Stimulated activated CD4-positive, alpha-beta T cell treated with anti-CD3 and anti-CD28 coated beads, Interleukin-4, amount 100 ng/mL, for 4 hours (primary cell): Measurements from ENCODE around the gene BBS9.
"Not testable (repeated sequence)": the region's sequence is repeated elsewhere in the genome, so short reads cannot be mapped to it uniquely, and the experiment has no call there.

Experiments
- DNase-seq, 2 experiments: peaks; one replicate each; pipeline ENCODE4 v3.0.0-alpha.2; 2020

BBS9 gene

DNA sequence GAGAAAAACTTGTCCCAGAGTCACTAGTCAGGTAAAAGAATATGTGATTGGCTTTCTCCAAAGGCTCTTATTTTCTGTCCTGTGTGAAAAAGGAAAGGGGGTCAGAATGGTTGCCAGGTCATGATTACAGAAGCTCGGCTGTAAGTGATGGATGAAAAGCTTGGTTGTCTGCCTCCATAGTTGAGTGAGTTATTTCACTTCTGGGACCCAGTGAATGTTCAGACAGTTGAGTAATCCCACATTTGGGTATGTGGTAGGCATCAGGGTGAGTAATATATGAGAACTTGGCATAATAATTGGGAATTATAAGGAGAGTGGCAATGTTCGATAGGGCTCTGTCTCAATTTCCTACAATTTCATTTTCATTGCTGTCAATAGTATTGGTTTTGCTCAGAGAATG is 72.5 kb downstream of the BBS9 start:
- DNase-seq, result no peak

DNA sequence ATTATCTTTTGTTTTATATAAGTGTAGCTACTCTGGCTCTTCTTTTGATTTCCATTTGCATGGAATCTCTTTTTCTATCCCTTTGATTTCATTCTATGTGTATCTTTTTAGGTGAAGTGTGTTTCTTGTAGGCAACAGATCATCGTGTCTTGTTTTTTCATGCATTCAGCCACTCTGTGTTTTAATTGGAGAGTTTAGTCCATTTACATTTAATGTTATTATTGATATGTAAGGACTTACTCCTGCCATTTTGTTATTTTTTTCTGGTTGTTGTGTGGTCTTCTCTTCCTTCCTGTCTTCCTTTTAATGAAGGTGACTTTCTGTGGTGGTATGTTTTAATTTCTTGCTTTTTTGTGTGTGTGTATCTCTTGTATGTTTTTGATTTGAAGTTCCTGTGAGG is 81.6 kb downstream of the BBS9 start:
- DNase-seq, result no peak

DNA sequence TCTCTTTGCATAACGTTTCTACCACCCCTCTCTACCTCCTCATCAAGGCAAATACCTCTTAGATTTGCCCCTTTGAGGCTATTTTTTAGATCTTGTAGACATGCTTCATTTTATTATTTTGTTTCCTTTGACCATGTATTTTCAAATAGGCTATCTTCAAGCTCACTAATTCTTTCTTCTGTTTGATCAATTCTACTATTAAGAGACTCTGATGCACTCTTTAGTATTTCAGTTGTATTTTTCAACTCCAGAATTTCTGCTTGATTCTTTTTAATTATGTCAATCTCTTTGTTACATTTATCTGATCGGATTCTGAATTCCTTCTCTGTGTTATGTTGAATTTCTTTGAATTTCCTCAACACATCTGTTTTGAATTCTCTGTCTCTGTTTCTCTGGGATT is 82.8 kb downstream of the BBS9 start:
- DNase-seq, result no peak

DNA sequence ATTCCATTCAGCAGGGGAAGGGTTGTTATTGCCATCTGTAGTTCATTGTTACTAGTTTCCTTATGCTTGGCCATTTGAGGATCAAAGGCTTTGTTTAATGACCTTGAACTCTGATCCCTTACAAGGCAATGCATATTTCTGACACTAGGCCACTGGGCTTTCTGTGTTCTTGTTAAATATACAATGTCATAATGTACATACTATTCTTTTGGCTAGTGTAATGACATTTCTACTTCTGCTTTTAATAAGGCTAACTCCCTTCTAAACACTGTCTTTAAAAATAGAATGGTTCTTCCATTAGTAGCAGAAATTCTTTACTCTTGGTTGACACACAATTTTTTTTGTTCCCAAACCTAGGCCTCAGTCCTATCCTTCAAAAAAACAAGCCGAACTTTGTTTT is 86.6 kb downstream of the BBS9 start:
- no peak for DNase-seq

DNA sequence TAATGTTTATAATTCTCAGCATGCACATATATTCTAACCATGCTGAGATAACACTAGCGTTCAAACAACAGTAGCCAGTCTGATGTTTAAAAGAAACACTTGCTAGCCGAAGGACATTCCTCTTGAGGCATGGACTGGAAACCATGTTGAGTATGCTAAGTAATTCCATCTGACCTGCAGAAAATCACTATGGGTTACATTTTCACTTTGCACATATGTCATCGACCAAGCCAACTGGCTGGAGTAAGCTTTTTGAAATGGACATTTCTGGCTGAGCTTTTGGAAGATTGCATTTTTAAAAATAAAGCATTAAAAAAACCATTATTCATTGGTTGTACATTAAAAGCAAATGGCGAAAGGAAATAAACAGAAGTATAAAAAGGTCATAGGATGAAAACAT is 88.2 kb downstream of the BBS9 start:
- DNase-seq, result no peak

DNA sequence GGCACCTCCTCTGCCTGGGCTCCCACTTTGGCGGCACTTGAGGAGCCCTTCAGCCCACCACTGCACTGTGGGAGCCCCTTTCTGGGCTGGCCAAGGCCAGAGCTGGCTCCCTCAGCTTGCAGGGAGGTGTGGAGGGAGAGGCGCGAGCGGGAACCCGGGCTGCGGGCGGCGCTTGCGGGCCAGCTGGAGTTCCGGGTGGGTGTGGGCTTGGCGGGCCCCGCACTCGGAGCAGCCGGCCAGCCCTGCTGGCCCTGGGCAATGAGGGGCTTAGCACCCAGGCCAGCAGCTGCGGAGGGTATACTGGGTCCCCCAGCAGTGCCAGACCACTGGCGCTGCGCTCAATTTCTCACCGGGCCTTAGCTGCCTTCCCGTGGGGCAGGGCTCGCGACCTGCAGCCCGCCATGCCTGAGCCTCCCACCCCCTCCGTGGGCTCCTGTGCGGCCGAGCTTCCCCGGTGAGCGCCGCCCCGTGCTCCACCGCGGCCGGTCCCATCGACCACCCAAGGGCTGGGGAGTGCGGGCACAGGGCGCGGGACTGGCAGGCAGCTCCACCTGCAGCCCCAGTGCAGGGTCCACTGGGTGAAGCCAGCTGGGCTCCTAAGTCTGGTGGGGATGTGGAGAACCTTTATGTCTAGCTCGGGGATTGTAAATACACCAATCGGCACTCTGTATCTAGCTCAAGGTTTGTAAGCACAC is 89.6 kb downstream of the BBS9 start:
- not testable (repeated sequence) for DNase-seq

DNA sequence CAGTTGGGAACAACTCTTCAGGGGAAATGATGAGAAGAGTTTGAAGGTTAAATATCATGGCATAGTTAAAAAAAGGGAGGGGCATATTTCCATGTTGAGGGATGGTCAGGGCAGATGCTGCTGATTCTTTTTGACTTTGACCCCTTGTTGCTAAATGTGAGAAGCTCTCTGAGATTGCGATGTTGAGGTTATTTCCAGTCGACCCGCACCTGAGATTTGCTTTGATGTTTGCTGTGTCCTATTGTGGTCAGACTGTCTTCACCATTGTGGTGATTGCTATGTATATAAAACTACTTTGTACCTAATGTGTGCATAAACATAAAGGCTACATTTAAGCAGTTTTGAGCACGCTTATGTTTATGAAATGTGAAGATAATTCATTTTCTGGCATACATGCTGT is 90.9 kb downstream of the BBS9 start:
- no peak for DNase-seq

DNA sequence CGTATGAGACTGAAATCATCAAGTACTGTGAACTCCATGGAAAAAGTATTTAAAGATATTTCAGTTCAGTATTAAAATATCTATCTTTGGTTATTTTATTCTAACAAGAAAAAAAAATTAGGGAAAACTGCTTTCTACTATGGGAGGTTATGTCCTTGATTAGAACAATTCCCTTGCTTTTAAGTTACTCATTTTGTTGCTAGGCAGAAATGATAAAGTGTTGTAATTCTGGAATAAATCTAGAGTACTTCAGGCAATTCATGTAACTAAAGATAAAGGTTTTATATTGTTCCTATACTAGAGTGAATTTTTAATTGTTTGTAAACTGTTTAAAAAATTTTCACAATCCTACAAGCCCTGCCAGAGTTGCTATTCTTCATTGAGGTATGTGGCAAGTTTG is 92.0 kb downstream of the BBS9 start:
- DNase-seq, result no peak

DNA sequence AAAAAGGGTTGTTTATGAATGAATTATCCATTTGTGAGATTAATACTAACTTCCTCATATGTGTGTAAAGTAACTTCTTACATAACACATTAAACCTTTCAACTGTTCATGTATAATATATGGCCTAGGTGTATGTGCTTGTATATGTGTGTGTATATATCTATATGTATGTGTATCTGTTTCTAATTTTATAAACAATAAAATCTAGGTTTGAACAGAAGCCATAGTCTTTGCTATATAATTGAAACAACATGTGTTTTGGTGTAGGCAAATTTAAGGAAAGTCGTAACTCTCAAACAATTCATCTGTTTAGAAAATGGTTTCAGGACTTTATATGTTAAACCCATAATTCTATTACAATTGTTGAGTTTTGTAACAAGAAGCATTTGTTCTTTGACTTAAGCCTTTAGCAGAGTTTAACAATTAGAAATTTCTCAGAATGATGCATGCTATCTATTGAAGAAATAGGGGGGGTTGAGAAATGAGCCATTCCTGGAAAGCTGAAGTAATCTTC is 103.3 kb downstream of the BBS9 start:
- DNase-seq, result no peak

DNA sequence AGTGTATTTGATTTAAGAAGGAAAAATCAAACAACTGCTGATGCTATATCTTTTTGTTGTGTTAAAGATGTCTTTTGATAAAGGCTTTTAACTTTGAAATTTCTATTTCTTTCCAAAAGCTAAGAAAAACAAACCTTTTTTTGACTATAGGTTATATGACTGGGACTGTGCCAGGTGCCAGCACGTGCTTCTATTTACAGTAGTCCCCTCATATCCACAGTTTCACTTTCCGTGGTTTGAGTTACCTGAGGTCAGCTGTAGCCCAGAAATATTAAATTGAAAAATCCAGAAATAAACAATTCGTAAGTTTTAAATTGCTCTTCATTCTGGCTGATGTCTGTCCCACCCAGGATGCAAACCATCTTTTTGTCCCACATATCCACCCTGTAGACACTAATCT is 104.3 kb downstream of the BBS9 start:
- no peak for DNase-seq

DNA sequence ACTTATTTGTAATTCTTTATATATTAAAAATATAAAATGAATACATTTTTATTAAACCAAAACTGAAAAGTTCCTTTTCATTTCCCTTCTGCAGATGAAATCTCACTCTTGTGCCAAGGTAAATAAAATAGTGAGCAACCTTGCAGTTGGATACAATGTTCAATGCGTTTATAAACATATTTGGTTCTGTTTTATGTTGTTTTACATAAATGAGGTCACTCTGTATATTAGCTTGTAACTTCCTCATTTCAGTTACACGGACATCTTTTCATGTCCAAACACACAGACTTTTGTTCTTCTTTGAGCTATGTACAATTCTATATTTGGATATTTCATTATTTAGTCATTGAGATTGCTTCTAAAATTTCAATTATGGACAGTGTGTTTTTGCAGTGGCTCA is 107.7 kb downstream of the BBS9 start:
- no peak for DNase-seq

DNA sequence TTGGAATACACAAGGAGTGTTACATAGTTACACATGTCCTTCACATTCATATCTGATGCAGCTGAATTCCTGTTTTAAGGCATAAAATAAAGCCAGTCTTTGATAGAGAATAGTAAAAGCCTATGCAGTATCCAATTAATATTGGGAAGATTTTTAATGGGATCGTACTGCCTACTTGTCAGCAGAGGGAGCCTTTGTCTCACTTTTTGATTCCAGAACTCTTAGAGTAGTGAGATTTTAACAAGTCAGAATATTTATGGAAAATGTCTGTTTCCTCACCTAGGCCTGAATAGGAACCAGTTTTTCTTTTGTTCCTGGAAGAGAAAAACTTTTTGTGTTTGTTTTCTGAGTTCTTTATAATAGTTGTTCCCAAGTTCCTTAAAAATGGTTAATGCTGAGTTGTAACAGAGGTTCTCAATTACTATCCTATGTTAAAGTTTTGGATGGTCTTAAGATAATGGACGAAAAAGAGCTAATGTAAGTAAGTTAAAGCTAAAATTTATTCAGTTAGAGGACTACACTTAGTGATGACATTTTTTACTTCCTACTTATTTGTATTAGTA is 114.0 kb downstream of the BBS9 start:
- DNase-seq, result no peak

DNA sequence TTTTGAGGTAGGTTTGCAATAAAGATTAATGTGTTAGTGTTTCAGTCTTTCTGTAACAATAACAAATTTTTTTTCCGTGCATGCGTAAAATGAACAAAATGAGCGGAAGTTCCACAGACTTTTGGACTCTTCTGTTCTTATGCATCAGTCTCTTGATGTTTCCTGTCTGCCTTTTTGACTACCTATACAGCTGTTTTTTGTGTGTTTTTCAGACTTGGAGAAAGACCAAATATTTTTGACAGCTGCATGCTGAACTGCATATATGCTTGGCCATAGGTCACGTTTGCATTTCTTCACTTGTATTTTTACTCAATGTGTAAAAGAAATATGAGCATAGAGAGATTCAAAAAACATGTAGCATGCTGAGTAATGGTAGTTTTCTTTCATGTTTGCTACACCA is 119.3 kb downstream of the BBS9 start:
- DNase-seq, result no peak

DNA sequence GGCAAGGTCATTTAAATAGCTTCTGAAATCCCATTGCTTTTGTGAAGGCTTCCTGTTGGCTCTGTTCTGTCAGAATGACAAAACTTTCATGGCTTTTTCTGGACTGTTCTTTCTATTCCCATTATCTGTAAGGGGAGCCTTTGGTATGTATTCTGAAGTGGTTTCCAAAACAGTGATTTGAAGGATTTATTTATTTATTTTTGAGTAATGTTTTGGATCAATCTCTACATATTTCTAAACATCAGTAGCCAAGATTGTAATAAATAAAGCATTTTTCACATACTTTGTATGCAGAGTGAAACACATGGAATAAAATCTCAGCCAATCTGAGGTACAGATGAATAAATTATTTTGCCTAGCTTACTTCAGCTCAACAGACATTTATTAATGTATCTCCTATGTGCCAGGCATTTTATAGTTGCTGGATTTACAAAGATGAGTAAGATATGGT is 121.1 kb downstream of the BBS9 start:
- DNase-seq, result no peak

DNA sequence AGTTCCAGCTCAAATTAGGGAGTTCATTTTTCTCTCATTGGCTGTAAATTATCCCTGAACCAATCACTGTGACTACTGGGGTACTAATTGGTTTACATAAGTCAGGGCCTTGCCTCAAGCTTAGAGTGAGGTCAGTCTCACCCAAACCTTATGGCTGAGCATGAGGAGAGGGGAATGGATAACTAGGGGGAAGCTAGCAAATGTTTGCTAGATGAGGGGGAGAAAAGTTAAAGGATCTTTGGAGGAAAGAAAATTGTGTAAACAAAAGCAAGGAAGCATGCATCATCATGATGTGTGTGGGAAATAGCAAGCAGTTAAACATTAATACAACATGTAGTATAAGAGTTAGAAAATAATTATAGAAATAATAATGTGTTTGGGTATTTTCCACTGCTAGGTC is 121.9 kb downstream of the BBS9 start:
- DNase-seq, result no peak

DNA sequence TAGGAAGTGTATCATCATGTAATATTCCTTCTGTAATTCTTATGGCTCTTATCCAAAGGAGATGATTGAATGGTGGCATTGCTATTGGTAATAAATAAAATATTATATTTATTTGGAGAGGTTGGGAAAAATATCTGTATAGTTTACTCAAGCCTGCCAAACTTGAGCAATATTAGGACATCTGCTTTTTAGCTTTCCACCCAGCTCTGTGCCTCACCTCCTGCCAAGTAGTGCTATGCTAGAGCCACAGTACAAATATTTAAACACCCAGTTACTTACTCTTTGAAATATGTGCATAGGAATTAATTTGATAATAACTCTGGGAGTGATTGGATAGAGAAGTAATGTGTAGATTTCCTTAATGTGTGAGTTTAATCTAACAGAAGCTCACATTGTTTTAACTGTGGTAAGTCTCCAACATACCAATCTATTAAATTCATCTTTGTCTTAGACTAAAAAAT is 129.2 kb downstream of the BBS9 start:
- no peak for DNase-seq

DNA sequence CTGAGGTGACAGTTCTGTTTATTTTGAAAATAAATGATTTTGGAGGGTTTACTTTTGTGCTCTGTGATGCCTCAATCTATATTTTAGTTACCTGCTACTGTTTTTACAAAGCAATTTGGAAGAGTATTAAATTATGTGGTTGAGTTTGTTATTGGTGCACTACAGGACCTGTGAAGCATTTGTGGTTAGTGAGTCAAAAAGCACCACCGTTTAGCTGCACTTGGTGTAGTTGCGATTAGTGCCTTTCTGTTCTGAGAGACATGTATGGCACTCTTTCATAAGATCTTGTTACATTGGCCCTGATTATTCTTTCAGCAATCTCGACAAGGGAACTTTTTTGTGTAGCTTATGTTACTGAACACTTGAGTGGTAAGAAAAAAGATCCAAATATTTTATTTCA is 132.2 kb downstream of the BBS9 start:
- DNase-seq, result no peak

DNA sequence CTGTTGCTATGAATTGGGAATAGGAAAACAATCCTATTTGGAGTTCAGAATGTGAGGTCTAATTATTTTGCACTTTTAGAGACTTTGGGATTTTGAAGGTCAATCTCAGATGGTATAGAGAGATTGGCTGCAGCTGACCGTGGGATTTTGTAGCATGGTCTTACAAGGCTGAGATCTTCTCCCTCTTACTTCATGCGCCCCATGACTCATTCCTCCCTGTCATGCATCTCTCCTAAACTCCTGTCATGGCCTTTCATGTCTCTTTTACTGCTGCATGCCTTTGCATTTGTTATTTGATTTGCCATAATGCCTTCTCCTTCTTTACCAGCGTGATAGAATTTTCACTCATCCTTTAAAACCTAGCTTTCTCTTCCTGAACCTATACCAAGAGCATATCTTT is 133.1 kb downstream of the BBS9 start:
- DNase-seq, result no peak

DNA sequence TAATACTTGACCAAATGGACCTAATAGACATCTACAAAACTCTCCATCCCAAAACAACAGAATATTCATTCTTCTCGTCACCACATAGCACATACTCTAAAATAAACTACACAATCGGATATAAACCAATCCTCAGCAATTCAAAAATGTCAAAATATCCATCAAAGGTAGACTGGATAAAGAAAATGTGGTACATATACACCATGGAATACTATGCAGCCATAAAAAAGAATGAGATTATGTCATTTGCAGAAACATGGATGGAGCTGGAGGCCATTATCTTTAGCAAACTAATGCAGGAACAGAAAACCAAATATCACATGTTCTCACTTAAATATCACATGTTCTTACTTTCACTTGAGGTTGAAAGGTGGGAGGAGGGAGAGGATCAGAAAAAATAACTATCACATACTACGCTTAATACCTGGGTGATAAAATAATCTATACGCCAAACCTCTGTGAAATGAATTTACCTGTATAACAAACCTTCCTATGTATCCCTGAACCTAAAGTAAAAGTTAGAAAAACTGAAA is 142.5 kb downstream of the BBS9 start:
- not testable (repeated sequence) for DNase-seq

DNA sequence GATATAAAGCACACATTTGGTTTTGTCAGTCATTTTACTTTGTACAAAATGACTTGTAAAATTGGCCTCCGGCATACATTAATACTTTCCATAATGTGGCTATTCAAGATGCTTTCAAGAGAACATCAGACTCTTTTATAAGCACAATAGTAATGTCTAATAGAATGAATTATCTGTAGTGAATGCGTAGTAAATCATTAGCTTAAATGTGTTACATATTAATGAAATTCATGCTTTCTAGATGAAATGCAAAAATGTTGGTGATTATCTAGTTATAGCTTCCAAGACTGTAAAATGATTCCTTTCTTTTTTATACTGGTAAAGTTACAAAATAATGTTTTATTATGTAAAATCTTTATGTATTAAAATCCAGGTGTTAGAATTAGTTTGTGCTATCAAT is 144.0 kb downstream of the BBS9 start:
- no peak for DNase-seq

DNA sequence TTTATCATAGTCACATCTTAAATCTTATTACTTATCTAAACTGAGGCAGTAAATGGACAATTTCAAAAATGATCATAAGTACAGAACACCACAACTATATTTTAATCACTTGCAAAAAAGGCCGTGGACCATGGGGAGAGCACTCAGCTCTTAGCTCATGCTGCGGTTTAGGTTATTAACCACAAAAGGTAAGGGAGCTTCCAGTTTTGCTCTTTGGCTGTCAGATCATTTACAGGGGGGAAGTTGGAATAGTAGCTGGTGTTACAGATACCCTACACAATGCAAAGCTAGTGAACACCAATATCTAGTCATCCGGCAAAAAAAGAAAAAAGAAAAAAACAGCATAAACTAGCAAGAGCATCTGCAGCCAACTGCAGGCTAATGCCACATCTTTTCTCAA is 147.0 kb downstream of the BBS9 start:
- DNase-seq, result no peak

DNA sequence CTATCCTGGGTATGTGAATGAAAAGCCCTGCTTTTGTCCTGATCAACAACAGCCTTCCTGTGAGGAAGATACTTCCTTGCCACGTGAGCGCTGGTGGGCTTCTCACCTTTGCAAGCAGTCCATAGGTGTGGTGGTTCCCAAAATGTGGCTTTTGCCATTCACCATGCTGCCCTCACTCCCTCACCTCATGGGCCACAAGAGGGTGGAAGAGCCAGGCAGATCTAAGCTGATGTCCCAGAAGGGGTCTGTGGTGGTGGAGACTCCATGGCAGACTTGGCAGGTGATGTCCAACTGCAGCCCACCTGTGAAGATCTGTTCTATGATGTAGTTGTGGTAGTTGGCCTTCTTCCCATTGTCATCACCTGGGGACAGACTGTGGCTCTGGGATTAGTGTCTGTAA is 147.4 kb downstream of the BBS9 start:
- DNase-seq, result no peak

DNA sequence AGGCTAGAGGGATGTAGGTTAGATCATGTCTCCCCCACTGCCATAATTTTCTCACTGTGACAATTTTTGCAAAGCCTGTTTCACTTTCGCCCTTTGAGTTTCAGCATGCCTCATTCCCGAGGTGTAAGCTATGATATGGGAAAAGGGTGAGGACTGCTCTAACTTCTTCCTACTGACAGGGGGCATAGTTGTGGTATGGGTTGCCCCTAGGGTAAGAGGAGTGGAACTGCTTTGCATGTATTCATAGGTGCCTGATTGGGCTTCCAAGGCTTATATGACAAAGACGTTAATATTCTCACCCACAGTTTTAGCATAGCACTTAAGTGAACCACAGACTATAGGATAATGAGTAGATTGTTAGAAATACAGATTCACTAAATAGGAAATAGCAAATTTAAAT is 148.7 kb downstream of the BBS9 start:
- DNase-seq, result no peak

DNA sequence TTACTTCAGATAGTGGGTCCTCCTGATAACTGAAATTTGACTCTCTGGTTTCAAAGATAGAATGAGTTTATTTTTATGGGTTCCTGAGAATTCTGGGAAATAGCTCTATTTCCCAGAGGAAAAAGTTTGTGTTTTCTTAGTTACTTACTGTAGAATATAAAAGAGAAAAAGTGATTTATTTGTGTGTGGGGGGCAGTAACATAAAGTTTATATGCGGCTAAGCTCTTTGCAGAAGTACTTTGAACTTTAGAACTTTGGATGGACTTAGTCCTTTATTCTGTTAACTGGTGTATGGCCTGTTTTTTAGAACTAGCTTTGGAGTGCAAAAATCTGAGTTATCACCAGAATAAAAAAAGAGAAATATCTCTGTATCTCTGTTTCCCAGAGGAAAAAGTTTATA is 157.1 kb downstream of the BBS9 start:
- no peak for DNase-seq

DNA sequence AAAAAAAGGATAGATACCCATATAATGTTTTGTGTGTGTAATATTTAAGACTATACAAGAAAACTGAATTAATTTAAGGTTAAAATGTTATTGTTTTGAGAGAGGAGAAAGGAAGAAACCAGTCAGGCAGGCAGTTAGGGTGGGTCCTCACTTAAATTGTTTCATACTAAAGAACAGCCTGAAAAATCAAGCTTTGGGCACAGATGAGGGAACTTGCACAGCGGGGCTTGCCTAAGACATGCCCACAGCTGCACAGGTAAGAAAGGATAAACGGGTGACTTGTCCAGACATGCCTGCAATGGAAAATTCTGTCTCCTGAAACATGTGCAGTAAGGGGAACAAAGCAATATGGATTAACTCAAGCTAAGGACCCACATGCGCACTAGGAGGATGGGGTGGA is 158.4 kb downstream of the BBS9 start:
- no peak for DNase-seq
